Keratinocyte (primary cell): Measurements from ENCODE around the gene SOX18. TPM values are rescaled to one million over a fixed set of nuclear protein-coding genes. Genes with fewer than 3 reads are reported as not detected.

Source experiments
- DNase-seq: peaks from one replicate; pipeline ENCODE4 v3.0.0-alpha.2; 2011; ENCODE audit warnings: low read depth, missing footprints, low spot score
- FAIRE-seq: peaks from 2 replicates; lab custom pipeline; 2011; peaks lifted over from hg19 to GRCh38; lab: Jason Lieb, UNC
- H2AFZ ChIP-seq: 2 replicates; pipeline ENCODE4 v1.6.0; 2012; ENCODE audit warnings: low read length, control low read depth, inconsistent platforms; ENCODE audit not compliant: control insufficient read depth
- H3K27ac ChIP-seq: 2 replicates; pipeline ENCODE4 v1.5.1; 2011; ENCODE audit warnings: low read length; ENCODE audit not compliant: control insufficient read depth, insufficient read depth
- H3K27me3 ChIP-seq: 3 replicates; pipeline ENCODE4 v1.6.0; 2011; ENCODE audit warnings: low read length; ENCODE audit not compliant: control insufficient read depth, insufficient read depth; ENCODE audit errors: extremely low read depth
- H3K36me3 ChIP-seq, 2 experiments: 2 replicates in 1 of 2; 3 replicates in 1 of 2; pipeline ENCODE4 v1.5.1; 2011; ENCODE audit warnings: low read length in 2 of 2, mild to moderate bottlenecking in 1 of 2; ENCODE audit not compliant: control insufficient read depth in 2 of 2, insufficient read depth in 2 of 2; ENCODE audit errors: extremely low read depth in 1 of 2
- H3K4me1 ChIP-seq: 3 replicates; pipeline ENCODE4 v1.5.1; 2011; ENCODE audit warnings: low read length; ENCODE audit not compliant: control insufficient read depth, insufficient read depth; ENCODE audit errors: extremely low read depth
- H3K4me2 ChIP-seq: 3 replicates; pipeline ENCODE4 v1.6.0; 2011; ENCODE audit warnings: low read depth, low read length; ENCODE audit not compliant: control insufficient read depth, insufficient read depth; ENCODE audit errors: extremely low read depth
- H3K4me3 ChIP-seq, 3 experiments: fragments of 200-600 bp in 1 of 3; sonication (generic) in 1 of 3; 2 replicates in 2 of 3; 3 replicates in 1 of 3; pipeline ENCODE4 v1.5.1; 2011 to 2016; ENCODE audit warnings: low read length in 3 of 3, mild to moderate bottlenecking in 3 of 3, control low read depth in 2 of 3, inconsistent platforms in 1 of 3, low read depth in 1 of 3, mixed read lengths in 1 of 3, mixed run types in 1 of 3, moderate library complexity in 1 of 3; ENCODE audit not compliant: control insufficient read depth in 2 of 3, insufficient read depth in 2 of 3; ENCODE audit errors: extremely low read depth in 1 of 3
- H3K79me2 ChIP-seq: 2 replicates; pipeline ENCODE4 v1.6.0; 2012; ENCODE audit warnings: low read length; ENCODE audit not compliant: control insufficient read depth, insufficient read depth
- H3K9ac ChIP-seq: 3 replicates; pipeline ENCODE4 v1.6.0; 2011; ENCODE audit warnings: low read length; ENCODE audit not compliant: control insufficient read depth, insufficient read depth; ENCODE audit errors: extremely low read depth
- H3K9me1 ChIP-seq: 3 replicates; pipeline ENCODE4 v1.6.0; 2011; ENCODE audit warnings: low read length; ENCODE audit not compliant: control insufficient read depth, insufficient read depth; ENCODE audit errors: extremely low read depth
- H3K9me3 ChIP-seq: 2 replicates; pipeline ENCODE4 v1.5.1; 2012; ENCODE audit warnings: low read depth, low read length; ENCODE audit not compliant: control insufficient read depth
- H4K20me1 ChIP-seq: 3 replicates; pipeline ENCODE4 v1.6.0; 2011; ENCODE audit warnings: low read length; ENCODE audit not compliant: control insufficient read depth, insufficient read depth; ENCODE audit errors: extremely low read depth
- EZH2 ChIP-seq: IDR thresholded peaks from one replicate; pipeline ENCODE4 v1.6.1; 2012; ENCODE audit warnings: inconsistent platforms, mild to moderate bottlenecking, low read length, moderate library complexity
- dilution Hi-C: fragments of 300-500 bp; cut with MboI; formaldehyde crosslinking; loops from one replicate; pipeline ENCODE4 v1.7.0; 2020; ENCODE audit warnings: low sequenced_read_pairs; ENCODE audit not compliant: extremely low pct_ligation_motif_present
- polyA plus RNA-seq, 5 experiments: library from polyadenylated mRNA; depleted of rRNA in 3 of 5; stranded (reverse) in 3 of 5; stranded (forward) in 1 of 5; unstranded in 1 of 5; fragments of >200 nt; gene quantifications; 1 replicate in 1 of 5; 2 replicates in 3 of 5; 3 replicates in 1 of 5; pipeline versions ENCODE4 v1.2.1 to v1.2.3, GENCODE V29; 2011 to 2012; ENCODE audit warnings: missing spikeins in 2 of 5, low read depth in 1 of 5, low replicate concordance in 1 of 5
- TF ChIP-seq, protein P1 (sequence below), 3 experiments: IDR thresholded peaks in 1 of 3; conservative IDR thresholded peaks in 1 of 3; optimal IDR thresholded peaks in 1 of 3; 2 replicates in 2 of 3; 3 replicates in 1 of 3; pipeline versions ENCODE3 to v1.5.1; 2011; ENCODE audit warnings: low read length in 3 of 3, mild to moderate bottlenecking in 3 of 3, moderate library complexity in 2 of 3, control low read depth in 1 of 3, inconsistent platforms in 1 of 3; ENCODE audit not compliant: insufficient read depth in 2 of 3; ENCODE audit errors: extremely low read depth in 1 of 3

The SOX18 gene
- polyA plus RNA-seq, 1 donor (not counting 4 experiments of a cell fraction or from before 2014, with no cell fraction given): not detected

GRCh38 chr20:64069614-64070243 lies 20.3 kb upstream of the SOX18 start:
- TF ChIP-seq, protein P1, sequence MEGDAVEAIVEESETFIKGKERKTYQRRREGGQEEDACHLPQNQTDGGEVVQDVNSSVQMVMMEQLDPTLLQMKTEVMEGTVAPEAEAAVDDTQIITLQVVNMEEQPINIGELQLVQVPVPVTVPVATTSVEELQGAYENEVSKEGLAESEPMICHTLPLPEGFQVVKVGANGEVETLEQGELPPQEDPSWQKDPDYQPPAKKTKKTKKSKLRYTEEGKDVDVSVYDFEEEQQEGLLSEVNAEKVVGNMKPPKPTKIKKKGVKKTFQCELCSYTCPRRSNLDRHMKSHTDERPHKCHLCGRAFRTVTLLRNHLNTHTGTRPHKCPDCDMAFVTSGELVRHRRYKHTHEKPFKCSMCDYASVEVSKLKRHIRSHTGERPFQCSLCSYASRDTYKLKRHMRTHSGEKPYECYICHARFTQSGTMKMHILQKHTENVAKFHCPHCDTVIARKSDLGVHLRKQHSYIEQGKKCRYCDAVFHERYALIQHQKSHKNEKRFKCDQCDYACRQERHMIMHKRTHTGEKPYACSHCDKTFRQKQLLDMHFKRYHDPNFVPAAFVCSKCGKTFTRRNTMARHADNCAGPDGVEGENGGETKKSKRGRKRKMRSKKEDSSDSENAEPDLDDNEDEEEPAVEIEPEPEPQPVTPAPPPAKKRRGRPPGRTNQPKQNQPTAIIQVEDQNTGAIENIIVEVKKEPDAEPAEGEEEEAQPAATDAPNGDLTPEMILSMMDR (optimal IDR thresholded peaks at IDR 0.05 in 1 of 3, IDR thresholded peaks at IDR 0.05 in 1 of 3, conservative IDR thresholded peaks at IDR 0.05 in 1 of 3; ENCODE audit: extremely low read depth in 1 of 3, insufficient read depth in 2 of 3, low read length in 3 of 3): peak; percentile 74 to 88 (median 81)
- no peak for TF ChIP-seq EZH2
- no peaks in the 10 kb centered on the region for H3K79me2 ChIP-seq
- no peak overlapping the region for H3K27ac ChIP-seq
- H3K4me3 ChIP-seq: no peak overlapping the region
- peaks cover 0 to 9% of the 10 kb centered on the region in 2 experiments for H3K36me3 ChIP-seq
- DNase-seq (no peak), FAIRE-seq (no peak)
- H3K4me1 ChIP-seq: peaks cover 20% of the 10 kb centered on the region
- dilution Hi-C loops: no loop called here
- H3K4me2 ChIP-seq: no peak overlapping the region
- H2AFZ ChIP-seq: no peak overlapping the region
- H3K9ac ChIP-seq: no peak overlapping the region
- no peaks in the 10 kb centered on the region for H4K20me1 ChIP-seq
- H3K27me3 ChIP-seq: no peaks in the 10 kb centered on the region
- no peaks in the 10 kb centered on the region for H3K9me3 ChIP-seq
- no peaks in the 10 kb centered on the region for H3K9me1 ChIP-seq

DNA sequence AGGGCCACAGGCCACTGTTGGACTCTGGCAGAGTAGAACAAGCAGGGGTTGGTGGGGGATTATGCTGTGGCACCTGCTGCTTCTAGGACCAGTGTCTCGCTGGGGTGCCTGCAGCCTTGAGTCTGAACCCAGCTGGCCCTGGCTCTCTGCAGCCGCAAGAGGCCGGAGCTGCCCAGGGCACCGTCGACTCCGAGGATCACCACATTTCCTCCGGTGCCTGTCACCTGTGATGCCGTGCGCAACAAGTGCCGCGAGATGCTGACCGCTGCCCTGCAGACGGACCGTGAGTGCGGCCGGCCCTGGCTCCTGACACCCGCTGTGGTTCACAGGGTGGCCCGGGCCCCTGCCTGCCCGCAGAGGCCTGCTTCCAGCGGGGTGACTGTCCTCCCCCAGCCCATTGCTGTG lies 19.8 kb upstream of the SOX18 start:
- Histone ChIP-seq H3K4me2 (no peak overlapping the region), H3K27me3 (no peaks in the 10 kb centered on the region), H3K79me2 (no peaks in the 10 kb centered on the region), H3K4me1 (peaks cover 25% of the 10 kb centered on the region), H3K36me3 (peaks cover 0 to 9% of the 10 kb centered on the region in 2 experiments), H3K4me3 (no peak overlapping the region), H3K27ac (no peak overlapping the region), H4K20me1 (no peaks in the 10 kb centered on the region), H3K9ac (no peak overlapping the region), H2AFZ (no peak overlapping the region), H3K9me1 (no peaks in the 10 kb centered on the region), H3K9me3 (no peaks in the 10 kb centered on the region)
- DNase-seq: no peak
- no peak for FAIRE-seq
- dilution Hi-C loops: no loop called here
- TF ChIP-seq EZH2: no peak
- TF ChIP-seq, protein P1 (optimal IDR thresholded peaks at IDR 0.05 in 1 of 3, IDR thresholded peaks at IDR 0.05 in 1 of 3, conservative IDR thresholded peaks at IDR 0.05 in 1 of 3; ENCODE audit: extremely low read depth in 1 of 3, insufficient read depth in 2 of 3, low read length in 3 of 3): no peak
